ENCODE measurements around the gene CP. TPM values are rescaled to one million over a fixed set of nuclear protein-coding genes. Genes with fewer than 3 reads are reported as not detected.
"Not testable (repeated sequence)": the region's sequence is repeated elsewhere in the genome, so short reads cannot be mapped to it uniquely, and the experiment has no call there.

Gene CP
- total and polyA plus RNA-seq, 4 donors: 565 to 1,748 (median 1,277) TPM

DNA sequence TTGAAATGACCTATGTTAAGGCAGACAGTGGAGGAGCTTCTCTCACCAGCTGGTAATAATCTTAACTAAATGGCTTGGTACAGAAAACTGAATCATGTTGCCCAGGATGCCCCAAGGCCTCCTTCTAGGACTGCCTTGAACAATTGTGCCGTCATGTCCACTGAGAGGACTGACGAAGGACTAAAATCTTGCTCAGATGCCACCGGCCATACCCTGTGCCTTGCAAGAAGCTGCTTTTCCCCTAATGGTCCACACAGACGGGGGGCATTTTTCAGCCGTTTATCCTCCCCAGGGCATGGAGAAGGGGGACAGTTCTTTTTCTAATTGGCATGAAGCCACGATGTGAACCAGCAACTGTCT is 1.8 kb upstream of the CP start:
- TF ChIP-seq EGR1 (IDR thresholded peaks at IDR 0.05; ENCODE audit: low read depth in 2 of 2) (no peak), SP1 (IDR thresholded peaks at IDR 0.05) (no peak), RAD21 (IDR thresholded peaks at IDR 0.05) (no peak), FOXA2 (IDR thresholded peaks at IDR 0.05) (no peak), GABPA (IDR thresholded peaks at IDR 0.05 in 1 of 2, conservative IDR thresholded peaks at IDR 0.05 in 1 of 2) (no peak), NR2F2 (IDR thresholded peaks at IDR 0.05) (no peak), YY1 (IDR thresholded peaks at IDR 0.05) (no peak)
- TF ChIP-seq, protein P1, sequence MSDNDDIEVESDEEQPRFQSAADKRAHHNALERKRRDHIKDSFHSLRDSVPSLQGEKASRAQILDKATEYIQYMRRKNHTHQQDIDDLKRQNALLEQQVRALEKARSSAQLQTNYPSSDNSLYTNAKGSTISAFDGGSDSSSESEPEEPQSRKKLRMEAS (IDR thresholded peaks at IDR 0.05): no peak

DNA sequence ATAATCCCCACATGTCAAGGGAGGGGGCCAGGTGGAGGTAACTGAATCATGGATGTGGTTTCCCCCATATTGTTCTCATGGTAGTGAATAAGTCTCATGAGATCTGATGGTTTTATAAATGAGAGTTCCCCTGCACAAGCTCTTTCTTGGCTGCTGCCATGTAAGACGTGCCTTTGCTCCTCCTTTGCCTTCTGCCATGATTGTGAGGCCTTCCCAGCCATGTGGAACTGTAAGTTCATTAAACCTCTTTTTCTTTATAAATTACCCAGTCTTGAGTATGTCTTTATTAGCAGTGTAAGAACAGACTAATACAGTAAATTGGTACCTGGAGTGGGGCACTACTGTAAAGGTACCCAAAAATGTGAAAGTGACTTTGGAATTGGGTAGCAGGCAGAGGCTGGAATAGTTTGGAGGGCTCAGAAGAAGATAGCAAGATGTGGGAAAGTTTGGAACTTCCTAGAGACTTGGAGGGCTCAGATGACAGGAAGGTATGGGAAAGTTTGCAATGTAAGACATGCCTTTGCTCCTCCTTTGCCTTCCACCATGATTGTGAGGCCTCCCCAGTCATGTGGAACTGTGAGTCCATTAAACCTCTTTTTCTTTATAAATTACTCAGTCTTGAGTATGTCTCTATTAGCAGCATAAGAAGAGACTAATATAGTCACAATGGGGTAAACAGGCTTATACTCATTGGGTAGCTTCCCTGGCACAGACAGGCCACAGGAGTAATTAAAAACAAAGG is 2.1 kb downstream of the CP start:
- peak overlapping the region; percentile 45 to 89 (median 79) for H3K4me3 ChIP-seq (ENCODE audit: low read depth in 1 of 3, low read length in 3 of 3)
- H3K27ac ChIP-seq (ENCODE audit: low read depth in 1 of 2, low read length in 2 of 2): peak overlapping the region; percentile 85 to 86
- 46% methylated on average over 1 of the region's 1 CpG for WGBS
- peak overlapping the region; percentile 81 to 100 for H3K9ac ChIP-seq (ENCODE audit: low read depth in 1 of 2, low read length in 2 of 2)
- not testable (repeated sequence) for DNase-seq (ENCODE audit: low spot score); H3K36me3 ChIP-seq (ENCODE audit: control insufficient read depth in 4 of 4, insufficient read depth in 3 of 4, low read depth in 1 of 4, low read length in 3 of 4); H3K27me3 ChIP-seq (ENCODE audit: control insufficient read depth in 4 of 4, insufficient read depth in 4 of 4, low read length in 3 of 4); H3K9me3 ChIP-seq (ENCODE audit: control insufficient read depth in 4 of 4, low read length in 3 of 4)
- peak; percentile 23 for TF ChIP-seq YY1 (IDR thresholded peaks at IDR 0.05)
- peaks cover 0 to 28% (median 12%) of the 10 kb centered on the region in 4 donors for H3K4me1 ChIP-seq (ENCODE audit: control insufficient read depth in 4 of 4, insufficient read depth in 4 of 4, low read length in 3 of 4)

More for the DNA sequence above, 1.8 kb upstream of the CP start:
- peaks cover 0 to 2% (median 0%) of the 10 kb centered on the region in 4 donors for H3K36me3 ChIP-seq (ENCODE audit: control insufficient read depth in 4 of 4, insufficient read depth in 3 of 4, low read depth in 1 of 4, low read length in 3 of 4)
- H3K27ac ChIP-seq (ENCODE audit: low read depth in 1 of 2, low read length in 2 of 2): peak overlapping the region; percentile 87 to 88
- no peaks in the 10 kb centered on the region for H3K9me3 ChIP-seq (ENCODE audit: control insufficient read depth in 4 of 4, low read length in 3 of 4)
- no peaks in the 10 kb centered on the region for H3K27me3 ChIP-seq (ENCODE audit: control insufficient read depth in 4 of 4, insufficient read depth in 4 of 4, low read length in 3 of 4)
- H3K4me1 ChIP-seq (ENCODE audit: control insufficient read depth in 4 of 4, insufficient read depth in 4 of 4, low read length in 3 of 4): peaks cover 2 to 21% (median 7%) of the 10 kb centered on the region in 4 donors
- no peak overlapping the region for H3K9ac ChIP-seq (ENCODE audit: low read depth in 1 of 2, low read length in 2 of 2)
- no peak for DNase-seq (ENCODE audit: low spot score)
- peak overlapping the region; percentile 18 to 48 (median 36) for H3K4me3 ChIP-seq (ENCODE audit: low read depth in 1 of 3, low read length in 3 of 3)
- 84% methylated on average over 6 of the region's 6 CpGs for WGBS

DNA sequence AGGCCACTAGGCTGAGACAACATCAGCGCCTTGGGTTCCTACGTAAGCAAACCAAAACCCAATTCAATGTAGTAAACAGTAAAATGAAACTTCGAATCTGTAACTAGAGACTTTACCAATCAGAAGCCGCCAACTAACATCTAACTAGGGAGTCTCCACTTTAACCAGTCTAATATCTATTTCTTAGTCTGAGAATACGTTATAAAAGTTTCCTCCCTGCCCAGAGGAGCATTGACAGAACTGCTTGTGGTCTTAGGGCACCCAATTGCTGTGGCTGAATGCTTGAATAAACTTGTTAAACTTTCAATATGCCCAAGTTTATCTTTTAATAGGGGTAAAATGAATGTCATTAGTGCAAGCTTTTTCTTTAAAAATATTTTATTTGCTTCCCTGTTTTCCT is 4.3 kb downstream of the CP start:
- TF ChIP-seq, protein P2, sequence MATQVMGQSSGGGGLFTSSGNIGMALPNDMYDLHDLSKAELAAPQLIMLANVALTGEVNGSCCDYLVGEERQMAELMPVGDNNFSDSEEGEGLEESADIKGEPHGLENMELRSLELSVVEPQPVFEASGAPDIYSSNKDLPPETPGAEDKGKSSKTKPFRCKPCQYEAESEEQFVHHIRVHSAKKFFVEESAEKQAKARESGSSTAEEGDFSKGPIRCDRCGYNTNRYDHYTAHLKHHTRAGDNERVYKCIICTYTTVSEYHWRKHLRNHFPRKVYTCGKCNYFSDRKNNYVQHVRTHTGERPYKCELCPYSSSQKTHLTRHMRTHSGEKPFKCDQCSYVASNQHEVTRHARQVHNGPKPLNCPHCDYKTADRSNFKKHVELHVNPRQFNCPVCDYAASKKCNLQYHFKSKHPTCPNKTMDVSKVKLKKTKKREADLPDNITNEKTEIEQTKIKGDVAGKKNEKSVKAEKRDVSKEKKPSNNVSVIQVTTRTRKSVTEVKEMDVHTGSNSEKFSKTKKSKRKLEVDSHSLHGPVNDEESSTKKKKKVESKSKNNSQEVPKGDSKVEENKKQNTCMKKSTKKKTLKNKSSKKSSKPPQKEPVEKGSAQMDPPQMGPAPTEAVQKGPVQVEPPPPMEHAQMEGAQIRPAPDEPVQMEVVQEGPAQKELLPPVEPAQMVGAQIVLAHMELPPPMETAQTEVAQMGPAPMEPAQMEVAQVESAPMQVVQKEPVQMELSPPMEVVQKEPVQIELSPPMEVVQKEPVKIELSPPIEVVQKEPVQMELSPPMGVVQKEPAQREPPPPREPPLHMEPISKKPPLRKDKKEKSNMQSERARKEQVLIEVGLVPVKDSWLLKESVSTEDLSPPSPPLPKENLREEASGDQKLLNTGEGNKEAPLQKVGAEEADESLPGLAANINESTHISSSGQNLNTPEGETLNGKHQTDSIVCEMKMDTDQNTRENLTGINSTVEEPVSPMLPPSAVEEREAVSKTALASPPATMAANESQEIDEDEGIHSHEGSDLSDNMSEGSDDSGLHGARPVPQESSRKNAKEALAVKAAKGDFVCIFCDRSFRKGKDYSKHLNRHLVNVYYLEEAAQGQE (IDR thresholded peaks at IDR 0.05): no peak
- TF ChIP-seq HNF4A (conservative IDR thresholded peaks at IDR 0.05) (no peak), GABPA (IDR thresholded peaks at IDR 0.05 in 1 of 2, conservative IDR thresholded peaks at IDR 0.05 in 1 of 2) (no peak), FOXA2 (IDR thresholded peaks at IDR 0.05) (no peak)

More for the DNA sequence above, 4.3 kb downstream of the CP start:
- WGBS: 35% methylated on average over 5 of the region's 5 CpGs
- no peak for DNase-seq (ENCODE audit: low spot score)
- H3K4me1 ChIP-seq (ENCODE audit: control insufficient read depth in 4 of 4, insufficient read depth in 4 of 4, low read length in 3 of 4): peaks cover 0 to 34% (median 13%) of the 10 kb centered on the region in 4 donors
- peaks cover 0 to 12% (median 4%) of the 10 kb centered on the region in 4 donors for H3K36me3 ChIP-seq (ENCODE audit: control insufficient read depth in 4 of 4, insufficient read depth in 3 of 4, low read depth in 1 of 4, low read length in 3 of 4)
- H3K27me3 ChIP-seq (ENCODE audit: control insufficient read depth in 4 of 4, insufficient read depth in 4 of 4, low read length in 3 of 4): no peaks in the 10 kb centered on the region
- peak overlapping the region; percentile 81 to 100 for H3K9ac ChIP-seq (ENCODE audit: low read depth in 1 of 2, low read length in 2 of 2)
- H3K27ac ChIP-seq (ENCODE audit: low read depth in 1 of 2, low read length in 2 of 2): peak overlapping the region; percentile 55 to 85
- H3K9me3 ChIP-seq (ENCODE audit: control insufficient read depth in 4 of 4, low read length in 3 of 4): no peaks in the 10 kb centered on the region
- peak overlapping the region; percentile 52 to 88 (median 79) for H3K4me3 ChIP-seq (ENCODE audit: low read depth in 1 of 3, low read length in 3 of 3)

All from liver (tissue), 9 donors.